CD4-positive, alpha-beta T cell treated with Interleukin-21 for 1 hour (primary cell): Measurements from ENCODE around the gene SPA17.
A peak's percentile ranks its signal among the peaks of the same experiment; 100 is the strongest.

ENCODE experiments used
- DNase-seq: peaks from one replicate; pipeline ENCODE4 v3.0.0-alpha.2; 2020

Gene SPA17

GRCh38 chr11:124673333-124674167, at the start of gene SPA17, which contains the start of gene SIAE:
Gene SPA17, plus strand, starts transcription at chr11:124673904. Its CDS starts 1,361 bp downstream, at chr11:124675265.
Gene SIAE, minus strand, starts transcription at chr11:124673739. Its CDS starts 31 bp downstream, at chr11:124673708.
- peak; percentile 91 for DNase-seq

- DNase-seq, result no peak
These were observed 48.1 kb upstream of the SPA17 start for GRCh38 chr11:124625504-124626168.

GRCh38 chr11:124627546-124627945, 46.2 kb upstream of the SPA17 start:
- DNase-seq, result no peak

- DNase-seq, result no peak
These were observed 43.7 kb upstream of the SPA17 start for GRCh38 chr11:124629961-124630360.

GRCh38 chr11:124633355-124633754, 40.3 kb upstream of the SPA17 start:
- DNase-seq, result no peak

GRCh38 chr11:124635932-124636331, 37.8 kb upstream of the SPA17 start:
- DNase-seq, result no peak

- DNase-seq, result no peak
These were observed 35.2 kb upstream of the SPA17 start for GRCh38 chr11:124638500-124638899.

- DNase-seq, result no peak
These were observed 34.5 kb upstream of the SPA17 start for GRCh38 chr11:124639186-124639585.

GRCh38 chr11:124640666-124641065, 33.0 kb upstream of the SPA17 start:
- no peak for DNase-seq

- DNase-seq, result no peak
These were observed 31.1 kb upstream of the SPA17 start for GRCh38 chr11:124642628-124643027.

- no peak for DNase-seq
These were observed 30.6 kb upstream of the SPA17 start for GRCh38 chr11:124643042-124643604.

GRCh38 chr11:124643605-124644425, 29.9 kb upstream of the SPA17 start:
- DNase-seq, result no peak

GRCh38 chr11:124644426-124645280, 29.1 kb upstream of the SPA17 start:
- peak; percentile 42 for DNase-seq

- DNase-seq, result no peak
These were observed 27.6 kb upstream of the SPA17 start for GRCh38 chr11:124646148-124646547.

- no peak for DNase-seq
These were observed 25.1 kb upstream of the SPA17 start for GRCh38 chr11:124648610-124649009.

- DNase-seq, result no peak
These were observed 16.7 kb upstream of the SPA17 start for GRCh38 chr11:124656774-124657630.

GRCh38 chr11:124657904-124658303, 15.8 kb upstream of the SPA17 start:
- no peak for DNase-seq

GRCh38 chr11:124658501-124658900, 15.2 kb upstream of the SPA17 start:
- DNase-seq, result no peak

GRCh38 chr11:124658986-124659385, 14.7 kb upstream of the SPA17 start:
- DNase-seq, result no peak

GRCh38 chr11:124661553-124661952, 12.2 kb upstream of the SPA17 start:
- no peak for DNase-seq

GRCh38 chr11:124662106-124662505, 11.6 kb upstream of the SPA17 start:
- no peak for DNase-seq
